Measurements from ENCODE around the gene GRIK2. TPM values are rescaled to one million over a fixed set of nuclear protein-coding genes. Genes with fewer than 3 reads are reported as not detected.

GRIK2 gene
- total RNA-seq, 2 donors from 2014 or later: not detected

DNA sequence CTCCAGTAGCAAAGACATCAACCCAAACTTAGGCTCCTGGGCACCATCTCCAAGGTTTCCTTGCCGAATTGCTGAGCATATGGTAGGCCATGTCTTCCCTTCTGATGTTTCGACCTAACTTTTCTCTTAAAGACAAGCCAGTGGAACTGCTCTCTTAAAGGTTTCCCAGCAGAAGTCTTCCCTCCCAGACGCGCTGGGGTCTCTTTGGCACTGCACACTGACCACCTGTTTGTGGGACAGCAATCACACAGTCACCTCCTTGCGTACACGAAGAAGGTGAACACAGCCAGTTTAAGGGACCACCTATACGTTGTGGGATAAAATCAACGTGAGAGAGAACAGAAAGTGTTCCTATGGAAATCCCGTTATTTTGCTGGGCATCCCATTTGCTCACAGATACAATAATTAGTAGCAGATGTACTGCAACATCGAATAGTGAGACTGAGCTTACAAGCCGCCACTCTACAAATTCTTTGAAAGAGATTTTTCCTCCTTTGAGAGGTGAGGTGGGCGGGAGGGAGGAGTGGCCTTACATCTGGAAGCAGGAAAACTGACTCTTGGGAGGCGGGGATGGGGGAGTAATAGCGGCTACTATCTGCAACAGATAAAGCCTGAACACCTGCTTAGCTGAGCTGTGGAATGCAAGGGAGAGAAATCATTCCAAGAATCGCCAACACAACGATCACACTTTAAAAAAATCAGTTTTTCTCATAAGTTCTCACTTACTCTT lies 9.9 kb downstream of the GRIK2 start:
- Mint-ChIP-seq H3K27me3 (ENCODE audit: low read depth) (peaks cover 55% of the 10 kb centered on the region), H3K4me3 (no peak overlapping the region)

DNA sequence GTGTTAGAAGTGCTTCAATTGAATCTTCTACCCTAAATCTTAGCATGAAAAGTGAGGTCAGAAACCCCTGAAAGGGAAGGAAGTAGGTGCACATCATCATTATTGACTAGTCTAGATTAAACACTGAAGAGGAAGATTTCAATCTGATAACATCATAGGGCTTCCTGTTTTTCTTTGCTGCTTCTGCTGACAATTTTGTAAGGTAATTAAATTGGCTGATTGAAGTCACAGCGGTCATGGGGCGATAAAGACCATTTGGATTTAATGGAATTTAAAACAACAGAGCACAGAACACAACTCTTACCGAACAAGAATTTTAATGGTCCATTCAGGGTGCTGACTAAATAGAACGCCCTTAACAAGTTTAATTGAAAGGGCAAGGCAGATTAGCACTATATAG lies 11.3 kb downstream of the GRIK2 start:
- peaks cover 41% of the 10 kb centered on the region for H3K27me3 Mint-ChIP-seq (ENCODE audit: low read depth)
- ATAC-seq (replicated peaks in 1 of 2) (no peak), DNase-seq (no peak)
- H3K36me3 Mint-ChIP-seq (ENCODE audit: insufficient read depth in 2 of 2): peaks cover 0 to 2% of the 10 kb centered on the region in 2 donors
- no peaks in the 10 kb centered on the region for H3K4me1 Mint-ChIP-seq (ENCODE audit: low read depth)
- H3K4me3 Mint-ChIP-seq: no peak overlapping the region
- H3K9me3 Mint-ChIP-seq: peaks cover 5 to 6% of the 10 kb centered on the region in 2 donors
- no peak overlapping the region for H3K27ac Mint-ChIP-seq

More for the DNA sequence above, 9.9 kb downstream of the GRIK2 start:
- ATAC-seq (replicated peaks in 1 of 2): no peak
- H3K9me3 Mint-ChIP-seq: peaks cover 5 to 8% of the 10 kb centered on the region in 2 donors
- no peak for DNase-seq
- peaks cover 3 to 7% of the 10 kb centered on the region in 2 donors for H3K36me3 Mint-ChIP-seq (ENCODE audit: insufficient read depth in 2 of 2)
- H3K27ac Mint-ChIP-seq: no peak overlapping the region
- no peaks in the 10 kb centered on the region for H3K4me1 Mint-ChIP-seq (ENCODE audit: low read depth)

DNA sequence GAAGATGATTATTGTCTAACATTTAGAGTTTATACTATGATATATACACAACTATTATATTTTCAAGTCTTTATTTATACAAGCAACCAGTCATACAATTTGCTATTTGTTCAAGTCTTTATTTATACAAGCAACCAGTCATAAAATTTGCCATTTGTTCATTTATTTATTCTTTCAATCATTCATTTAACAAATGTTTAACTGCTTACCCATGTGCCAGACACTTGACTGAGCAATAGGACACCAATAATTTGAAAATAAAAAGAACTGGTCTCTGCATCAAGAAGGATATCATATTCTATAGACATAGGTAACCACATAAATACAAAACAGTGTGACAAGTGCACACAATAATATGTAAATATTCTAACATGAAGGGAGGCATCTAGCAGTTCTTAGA lies 20.3 kb downstream of the GRIK2 start:
- ATAC-seq (replicated peaks in 1 of 2) (no peak), DNase-seq (no peak)
- H3K4me3 Mint-ChIP-seq: no peak overlapping the region
- H3K9me3 Mint-ChIP-seq: no peaks in the 10 kb centered on the region
- H3K4me1 Mint-ChIP-seq (ENCODE audit: low read depth): no peaks in the 10 kb centered on the region
- no peaks in the 10 kb centered on the region for H3K36me3 Mint-ChIP-seq (ENCODE audit: insufficient read depth in 2 of 2)
- H3K27ac Mint-ChIP-seq: no peak overlapping the region
- no peaks in the 10 kb centered on the region for H3K27me3 Mint-ChIP-seq (ENCODE audit: low read depth)

DNA sequence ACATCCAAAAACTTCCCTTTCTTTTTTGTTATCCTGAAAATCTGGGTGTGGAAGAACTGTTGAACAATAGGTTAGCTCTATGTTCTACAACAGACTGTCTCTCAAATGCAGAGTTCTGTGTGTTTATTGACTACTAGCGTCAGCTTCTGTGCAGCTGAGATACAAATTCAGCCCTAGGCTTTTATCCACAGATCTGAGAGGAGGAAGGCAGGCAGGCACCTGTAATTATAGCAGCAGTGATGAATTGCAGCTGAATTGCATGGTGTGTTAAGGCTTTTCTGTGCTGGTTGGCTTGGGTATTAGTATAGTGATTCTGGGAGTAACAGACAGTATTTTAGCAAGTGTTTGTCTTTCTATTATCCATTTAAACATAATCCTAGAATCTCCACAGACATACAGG lies 24.4 kb downstream of the GRIK2 start:
- no peak overlapping the region for H3K27ac Mint-ChIP-seq
- no peaks in the 10 kb centered on the region for H3K27me3 Mint-ChIP-seq (ENCODE audit: low read depth)
- ATAC-seq (replicated peaks in 1 of 2) (no peak), DNase-seq (no peak)
- H3K4me3 Mint-ChIP-seq: no peak overlapping the region
- H3K36me3 Mint-ChIP-seq (ENCODE audit: insufficient read depth in 2 of 2): no peaks in the 10 kb centered on the region
- no peaks in the 10 kb centered on the region for H3K4me1 Mint-ChIP-seq (ENCODE audit: low read depth)
- no peaks in the 10 kb centered on the region for H3K9me3 Mint-ChIP-seq

DNA sequence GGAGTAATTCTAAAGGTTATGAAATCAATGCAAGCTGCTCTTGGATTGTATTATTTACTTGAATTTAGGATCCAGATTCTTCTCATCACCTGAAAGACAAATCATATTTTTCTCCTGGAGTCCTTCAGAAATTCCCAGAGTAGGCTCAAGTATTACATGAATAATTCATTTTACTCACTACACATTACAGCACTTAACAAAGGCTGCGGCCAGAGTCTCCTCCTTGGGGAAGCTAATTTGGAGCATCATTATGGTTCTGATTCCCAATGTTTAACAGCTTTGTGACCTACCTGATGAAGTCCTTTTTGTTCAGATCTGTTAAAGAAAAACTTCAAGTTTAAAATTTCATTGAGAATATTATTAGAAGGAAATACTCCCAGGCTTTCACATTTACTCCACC lies 28.7 kb downstream of the GRIK2 start:
- Mint-ChIP-seq H3K4me3 (no peak overlapping the region), H3K9me3 (peaks cover 0 to 2% of the 10 kb centered on the region in 2 donors), H3K27ac (no peak overlapping the region), H3K4me1 (ENCODE audit: low read depth) (no peaks in the 10 kb centered on the region), H3K36me3 (ENCODE audit: insufficient read depth in 2 of 2) (peaks cover 0 to 2% of the 10 kb centered on the region in 2 donors), H3K27me3 (ENCODE audit: low read depth) (no peaks in the 10 kb centered on the region)
- ATAC-seq (replicated peaks in 1 of 2) (no peak), DNase-seq (no peak)

DNA sequence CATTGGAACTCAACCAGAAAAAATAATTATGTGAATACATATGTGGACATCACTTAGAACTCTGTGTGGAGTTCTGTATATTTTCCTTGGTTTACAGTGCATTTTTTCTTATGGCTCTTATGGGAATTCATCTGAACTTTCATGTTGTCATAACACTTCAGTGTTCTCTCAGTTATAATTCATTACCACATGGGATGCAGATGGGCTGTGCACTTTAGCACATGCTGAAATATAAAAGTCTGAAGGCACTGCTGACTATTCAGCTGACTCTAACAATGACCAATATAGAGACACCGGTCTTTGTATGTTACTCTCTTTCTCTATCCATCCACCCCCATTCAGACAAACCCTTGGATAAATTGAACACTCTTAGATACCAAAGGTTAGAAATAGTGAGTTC lies 29.3 kb downstream of the GRIK2 start:
- no peak overlapping the region for H3K4me3 Mint-ChIP-seq
- H3K36me3 Mint-ChIP-seq (ENCODE audit: insufficient read depth in 2 of 2): peaks cover 0 to 2% of the 10 kb centered on the region in 2 donors
- no peaks in the 10 kb centered on the region for H3K27me3 Mint-ChIP-seq (ENCODE audit: low read depth)
- no peaks in the 10 kb centered on the region for H3K4me1 Mint-ChIP-seq (ENCODE audit: low read depth)
- H3K27ac Mint-ChIP-seq: no peak overlapping the region
- no peak for ATAC-seq (replicated peaks in 1 of 2)
- peaks cover 0 to 2% of the 10 kb centered on the region in 2 donors for H3K9me3 Mint-ChIP-seq
- no peak for DNase-seq

DNA sequence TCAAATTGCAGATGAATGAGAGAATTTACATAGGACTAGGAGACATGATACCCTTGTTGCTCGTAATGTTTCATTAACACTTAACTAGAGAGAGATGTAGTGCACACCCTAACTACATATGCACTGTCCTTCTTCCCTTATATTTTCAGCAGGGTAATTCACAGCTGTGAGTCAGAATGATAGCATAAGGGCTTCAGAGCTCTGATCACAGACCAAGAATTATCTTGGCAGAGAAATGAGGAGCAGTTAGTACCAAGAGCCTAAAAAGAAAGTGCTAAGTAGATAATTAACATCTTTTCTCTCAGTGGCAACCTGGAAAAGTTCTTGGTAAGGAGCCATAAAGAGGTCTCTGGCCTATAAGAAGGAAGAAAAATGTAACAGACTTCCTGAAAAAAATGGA lies 35.8 kb downstream of the GRIK2 start:
- Mint-ChIP-seq H3K27me3 (ENCODE audit: low read depth) (no peaks in the 10 kb centered on the region), H3K9me3 (peaks cover 2 to 3% of the 10 kb centered on the region in 2 donors), H3K36me3 (ENCODE audit: insufficient read depth in 2 of 2) (peaks cover 0 to 2% of the 10 kb centered on the region in 2 donors), H3K4me1 (ENCODE audit: low read depth) (no peaks in the 10 kb centered on the region), H3K4me3 (no peak overlapping the region), H3K27ac (no peak overlapping the region)
- DNase-seq: no peak
- no peak for ATAC-seq (replicated peaks in 1 of 2)

DNA sequence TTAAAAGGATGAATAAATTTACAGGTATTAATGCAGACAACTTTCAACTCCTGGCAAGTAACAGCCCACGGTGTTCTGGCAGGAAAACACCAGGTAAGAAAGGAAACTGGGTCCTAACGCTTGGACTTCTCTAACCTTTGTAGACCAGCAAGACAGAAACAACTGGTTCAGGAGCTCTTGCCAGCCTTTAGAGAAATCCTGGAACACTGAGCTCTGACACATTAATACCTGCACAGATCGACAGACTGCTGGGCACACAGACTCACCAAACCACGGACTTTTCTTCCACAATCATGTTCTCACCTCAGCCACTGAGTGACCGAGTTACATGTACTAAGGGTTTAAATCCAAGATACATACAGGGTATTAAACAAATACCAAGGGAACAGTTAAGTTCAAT lies 36.3 kb downstream of the GRIK2 start:
- Mint-ChIP-seq H3K4me1 (ENCODE audit: low read depth) (no peaks in the 10 kb centered on the region), H3K9me3 (peaks cover 2 to 3% of the 10 kb centered on the region in 2 donors), H3K27me3 (ENCODE audit: low read depth) (no peaks in the 10 kb centered on the region), H3K4me3 (no peak overlapping the region), H3K36me3 (ENCODE audit: insufficient read depth in 2 of 2) (peaks cover 0 to 2% of the 10 kb centered on the region in 2 donors), H3K27ac (no peak overlapping the region)
- ATAC-seq (replicated peaks in 1 of 2) (no peak), DNase-seq (no peak)

DNA sequence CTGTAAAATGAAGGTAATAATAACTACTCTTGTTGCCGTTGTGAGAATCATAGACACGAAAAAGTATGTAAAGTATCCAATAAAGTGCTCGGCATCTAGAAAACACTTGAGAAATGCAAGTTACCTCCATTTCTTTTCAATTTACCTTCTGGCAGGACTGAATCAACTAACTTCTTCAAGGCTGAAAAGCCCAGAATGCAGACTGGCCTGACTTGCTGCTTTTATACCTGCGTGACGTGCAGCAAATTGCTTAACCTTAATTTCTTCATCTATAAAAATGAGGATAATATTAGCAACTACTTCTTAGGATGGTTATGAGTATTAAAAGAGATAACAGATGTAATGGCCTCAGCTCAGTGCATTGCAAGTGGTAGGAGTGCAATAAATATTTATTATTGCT lies 39.6 kb downstream of the GRIK2 start:
- H3K4me3 Mint-ChIP-seq: no peak overlapping the region
- no peak for DNase-seq
- H3K9me3 Mint-ChIP-seq: peaks cover 2 to 4% of the 10 kb centered on the region in 2 donors
- no peak overlapping the region for H3K27ac Mint-ChIP-seq
- no peaks in the 10 kb centered on the region for H3K27me3 Mint-ChIP-seq (ENCODE audit: low read depth)
- no peaks in the 10 kb centered on the region for H3K4me1 Mint-ChIP-seq (ENCODE audit: low read depth)
- ATAC-seq (replicated peaks in 1 of 2): no peak
- H3K36me3 Mint-ChIP-seq (ENCODE audit: insufficient read depth in 2 of 2): no peaks in the 10 kb centered on the region

DNA sequence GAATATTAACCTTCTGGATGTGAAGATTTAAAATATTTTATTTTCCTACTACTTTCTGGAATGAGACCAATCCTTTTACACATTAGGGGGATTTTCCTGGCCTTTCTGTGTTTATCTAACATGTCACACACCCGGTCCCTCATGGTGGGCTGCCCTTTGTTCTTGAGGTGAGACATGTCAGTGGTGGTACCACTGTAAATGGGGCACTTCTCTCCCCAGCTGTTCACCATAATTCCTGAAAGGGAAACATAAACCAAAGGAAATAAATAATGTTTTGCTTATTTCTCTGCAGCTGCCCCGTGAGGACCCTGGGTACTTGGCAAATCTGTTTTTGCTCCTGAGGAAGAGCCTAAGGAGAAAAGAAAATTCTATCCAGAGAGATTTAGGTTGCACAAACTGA lies 41.1 kb downstream of the GRIK2 start:
- no peaks in the 10 kb centered on the region for H3K27me3 Mint-ChIP-seq (ENCODE audit: low read depth)
- H3K4me3 Mint-ChIP-seq: no peak overlapping the region
- H3K36me3 Mint-ChIP-seq (ENCODE audit: insufficient read depth in 2 of 2): no peaks in the 10 kb centered on the region
- H3K4me1 Mint-ChIP-seq (ENCODE audit: low read depth): no peaks in the 10 kb centered on the region
- ATAC-seq (replicated peaks in 1 of 2) (no peak), DNase-seq (no peak)
- peaks cover 2 to 4% of the 10 kb centered on the region in 2 donors for H3K9me3 Mint-ChIP-seq
- no peak overlapping the region for H3K27ac Mint-ChIP-seq

DNA sequence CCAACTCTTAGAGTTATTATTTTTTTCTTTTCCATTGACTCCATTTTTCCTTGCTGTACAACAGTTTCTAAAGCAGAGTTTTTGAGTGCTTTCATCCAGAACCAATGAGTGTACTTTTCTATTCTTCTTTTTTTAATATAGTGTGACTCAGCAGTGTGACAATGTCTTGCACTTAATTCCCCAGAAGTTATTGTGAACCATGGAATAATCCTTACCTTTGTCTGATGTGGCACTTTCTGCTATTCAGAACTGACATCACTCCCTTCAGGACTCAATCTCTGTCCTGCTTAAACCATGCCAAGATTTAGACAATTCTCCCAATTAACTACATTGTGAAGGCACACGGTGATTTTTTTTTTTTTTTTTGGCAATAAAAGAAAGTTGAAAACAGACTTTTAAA lies 41.5 kb downstream of the GRIK2 start:
- Mint-ChIP-seq H3K27ac (no peak overlapping the region), H3K27me3 (ENCODE audit: low read depth) (no peaks in the 10 kb centered on the region), H3K4me3 (no peak overlapping the region), H3K4me1 (ENCODE audit: low read depth) (no peaks in the 10 kb centered on the region), H3K9me3 (peaks cover under 1 to 4% of the 10 kb centered on the region in 2 donors), H3K36me3 (ENCODE audit: insufficient read depth in 2 of 2) (no peaks in the 10 kb centered on the region)
- ATAC-seq (replicated peaks in 1 of 2) (no peak), DNase-seq (no peak)

DNA sequence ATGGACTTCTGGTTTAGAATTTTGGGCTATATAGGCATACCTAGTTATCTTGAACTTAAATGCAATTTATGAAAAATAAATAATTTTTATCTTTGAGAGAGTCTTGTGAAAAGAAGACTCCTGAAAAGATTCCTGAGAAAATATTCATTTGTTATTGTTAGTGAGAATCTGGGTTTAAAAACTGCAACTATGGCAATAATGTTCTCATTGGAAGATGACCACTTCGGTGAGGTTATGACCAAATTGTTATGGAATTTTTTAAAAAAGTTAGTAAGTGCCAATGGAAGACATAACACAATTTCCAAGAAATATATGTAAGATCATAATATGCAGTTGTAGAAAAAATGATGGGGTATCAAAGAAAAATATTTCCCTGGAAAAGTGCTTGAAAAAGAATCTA lies 46.3 kb downstream of the GRIK2 start:
- no peak overlapping the region for H3K4me3 Mint-ChIP-seq
- no peak overlapping the region for H3K27ac Mint-ChIP-seq
- no peaks in the 10 kb centered on the region for H3K4me1 Mint-ChIP-seq (ENCODE audit: low read depth)
- no peak for ATAC-seq (replicated peaks in 1 of 2)
- H3K9me3 Mint-ChIP-seq: peaks cover 0 to 3% of the 10 kb centered on the region in 2 donors
- no peaks in the 10 kb centered on the region for H3K27me3 Mint-ChIP-seq (ENCODE audit: low read depth)
- H3K36me3 Mint-ChIP-seq (ENCODE audit: insufficient read depth in 2 of 2): no peaks in the 10 kb centered on the region
- no peak for DNase-seq

DNA sequence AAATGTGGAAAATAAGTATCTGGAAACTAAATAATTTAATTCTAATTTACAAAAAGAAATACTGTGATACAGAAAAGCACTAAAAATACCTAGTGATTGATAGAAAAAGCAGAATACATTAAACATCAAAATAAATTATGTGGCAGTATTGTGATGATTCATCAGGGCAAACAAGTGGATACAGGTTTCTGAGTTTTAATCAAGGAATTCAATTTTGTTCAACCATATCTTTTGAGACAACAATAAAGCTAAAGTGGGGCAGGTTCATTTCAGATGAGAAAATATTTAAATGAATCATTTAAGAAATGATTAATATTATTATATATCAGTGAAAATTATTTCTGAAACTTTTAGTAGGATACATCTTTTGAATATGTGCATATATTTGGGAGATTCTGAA lies 49.8 kb downstream of the GRIK2 start:
- Mint-ChIP-seq H3K27me3 (ENCODE audit: low read depth) (no peaks in the 10 kb centered on the region), H3K4me3 (no peak overlapping the region), H3K27ac (no peak overlapping the region), H3K36me3 (ENCODE audit: insufficient read depth in 2 of 2) (no peaks in the 10 kb centered on the region), H3K9me3 (peaks cover 0 to 1% of the 10 kb centered on the region in 2 donors), H3K4me1 (ENCODE audit: low read depth) (no peaks in the 10 kb centered on the region)
- DNase-seq (no peak), ATAC-seq (replicated peaks in 1 of 2) (no peak)

DNA sequence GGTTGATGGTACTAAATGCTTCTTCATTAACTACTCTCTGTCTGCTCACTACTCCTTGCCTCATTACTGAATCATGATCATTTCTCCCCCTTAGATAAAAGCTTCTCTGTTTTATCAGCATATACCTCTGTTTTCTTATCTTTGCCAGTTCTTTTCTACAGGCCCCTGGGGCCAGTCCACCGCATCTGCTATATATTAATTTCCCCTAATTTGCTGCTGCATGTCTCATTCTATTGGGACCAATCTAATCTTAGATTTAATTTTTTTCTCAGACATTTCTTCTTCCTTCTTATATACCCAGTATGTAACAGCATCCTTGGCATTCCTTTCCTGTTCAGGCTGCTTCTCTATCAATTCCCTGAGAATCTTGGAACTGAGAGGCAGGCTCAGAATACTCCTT lies 51.2 kb downstream of the GRIK2 start:
- H3K27me3 Mint-ChIP-seq (ENCODE audit: low read depth): no peaks in the 10 kb centered on the region
- DNase-seq (no peak), ATAC-seq (replicated peaks in 1 of 2) (no peak)
- peaks cover 0 to 1% of the 10 kb centered on the region in 2 donors for H3K9me3 Mint-ChIP-seq
- H3K36me3 Mint-ChIP-seq (ENCODE audit: insufficient read depth in 2 of 2): no peaks in the 10 kb centered on the region
- no peak overlapping the region for H3K4me3 Mint-ChIP-seq
- no peaks in the 10 kb centered on the region for H3K4me1 Mint-ChIP-seq (ENCODE audit: low read depth)
- H3K27ac Mint-ChIP-seq: no peak overlapping the region

Data from activated T-cell treated with anti-CD3 and anti-CD28 coated beads, Interleukin-2, amount 50 U/mL, for 72 hours (primary cell).